Lower leg skin (tissue), 4 donors: ENCODE data around the gene TADA3. TPM values are rescaled to one million over a fixed set of nuclear protein-coding genes. Genes with fewer than 3 reads are reported as not detected.

ENCODE experiments used
- DNase-seq, 2 donors: peaks; one replicate each; pipeline ENCODE4 v3.0.0-alpha.2; 2019; ENCODE audit warnings: low spot score in 2 of 2
- H3K4me3 ChIP-seq: fragments of 200-600 bp; sonication (generic); 2 replicates; pipeline ENCODE4 v1.5.1; 2017; ENCODE audit warnings: mild to moderate bottlenecking, low read depth; ENCODE audit not compliant: poor library complexity, severe bottlenecking
- CTCF ChIP-seq, 3 donors: fragments of 450-650 bp; IDR thresholded peaks; one replicate each; pipeline ENCODE4 v1.5.1; 2016; ENCODE audit warnings: antibody characterized with exemption in 3 of 3, mild to moderate bottlenecking in 3 of 3, moderate library complexity in 2 of 3
- POLR2A ChIP-seq, 2 donors: fragments of 450-650 bp; IDR thresholded peaks; one replicate each; pipeline ENCODE4 v1.6.1; 2016 to 2017; ENCODE audit warnings: antibody characterized with exemption in 2 of 2, mild to moderate bottlenecking in 1 of 2, moderate library complexity in 1 of 2
- WGBS, 2 donors: methylation state at CpG; one replicate each; pipeline ENCODE4 v1.1.5; 2018; 5-methylcytosine and 5-hydroxymethylcytosine counted together
- intact Hi-C: fragments of 100-400 bp; cut with DNase I; formaldehyde crosslinking; loops from one replicate; pipeline ENCODE4 v1.15.0; 2023; ENCODE audit warnings: low total_unique reads
- total RNA-seq, 4 donors: library from RNA; depleted of rRNA; stranded (reverse); fragments of >200 nt; gene quantifications; one replicate each; pipeline ENCODE4 v1.1.0, GENCODE V29; 2016

TADA3 gene
- total RNA-seq, 4 donors from 2014 or later = 42.1 to 53.2 (median 47.0) TPM

- intact Hi-C loops = no loop called here
- H3K4me3 ChIP-seq = no peak overlapping the region
- no peak for DNase-seq
- TF ChIP-seq CTCF (IDR thresholded peaks at IDR 0.05) (no peak), POLR2A (IDR thresholded peaks at IDR 0.05) (no peak)
- 60 to 62% methylated on average over 6 of the region's 6 CpGs for WGBS, 2 donors
Observed at GRCh38 chr3:9768141-9768775, 24.0 kb downstream of the TADA3 start.

GRCh38 chr3:9767418-9767817 is 24.9 kb downstream of the TADA3 start:
- TF ChIP-seq CTCF (IDR thresholded peaks at IDR 0.05) (no peak), POLR2A (IDR thresholded peaks at IDR 0.05) (no peak)
- intact Hi-C loops = no loop called here
- 59 to 66% methylated on average over 7 of the region's 7 CpGs for WGBS, 2 donors
- H3K4me3 ChIP-seq = no peak overlapping the region
- no peak for DNase-seq

- intact Hi-C loops = no loop called here
- DNase-seq = no peak
- H3K4me3 ChIP-seq = no peak overlapping the region
- TF ChIP-seq POLR2A (IDR thresholded peaks at IDR 0.05) = no peak
- no peak for TF ChIP-seq CTCF (IDR thresholded peaks at IDR 0.05)
- 91% methylated on average over 4 of the region's 4 CpGs for WGBS, 2 donors
Observed at GRCh38 chr3:9765865-9766264, 26.4 kb downstream of the TADA3 start.

- 89 to 98% methylated on average over 7 to 8 of the region's 8 CpGs for WGBS, 2 donors
- intact Hi-C loops = no loop called here
- DNase-seq = no peak
- TF ChIP-seq POLR2A (IDR thresholded peaks at IDR 0.05) (no peak), CTCF (IDR thresholded peaks at IDR 0.05) (no peak)
- no peak overlapping the region for H3K4me3 ChIP-seq
Observed at GRCh38 chr3:9762871-9763270, 29.4 kb downstream of the TADA3 start.

- WGBS, 2 donors = 91% methylated on average over 5 of the region's 5 CpGs
- no peak for DNase-seq
- no peak for TF ChIP-seq CTCF (IDR thresholded peaks at IDR 0.05)
- no peak for TF ChIP-seq POLR2A (IDR thresholded peaks at IDR 0.05)
- no peak overlapping the region for H3K4me3 ChIP-seq
- intact Hi-C loops = no loop called here
Observed at GRCh38 chr3:9761919-9762318, 30.4 kb downstream of the TADA3 start.
